Stomach smooth muscle (tissue), 2 donors: Measurements from ENCODE around the gene ZNF581.

Experiments
- H3K27ac ChIP-seq: one replicate; pipeline ENCODE4 v1.7.0; 2013; ENCODE audit warnings: mild to moderate bottlenecking, low read length, inconsistent platforms
- H3K27me3 ChIP-seq, 2 donors: one replicate each; pipeline ENCODE4 v1.7.0; 2013; ENCODE audit warnings: low read length in 2 of 2; ENCODE audit not compliant: insufficient read depth in 2 of 2, control insufficient read depth in 1 of 2
- H3K36me3 ChIP-seq, 2 donors: one replicate each; pipeline ENCODE4 v1.7.0; 2013; ENCODE audit warnings: low read length in 2 of 2; ENCODE audit not compliant: control insufficient read depth in 2 of 2, insufficient read depth in 2 of 2
- H3K4me1 ChIP-seq: one replicate; pipeline ENCODE4 v1.7.0; 2013; ENCODE audit warnings: low read length; ENCODE audit not compliant: control insufficient read depth, insufficient read depth
- H3K4me3 ChIP-seq, 2 donors: one replicate each; pipeline ENCODE4 v1.7.0; 2013; ENCODE audit warnings: low read length in 2 of 2
- H3K9ac ChIP-seq, 2 donors: one replicate each; pipeline ENCODE4 v1.7.0; 2013; ENCODE audit warnings: low read length in 2 of 2, mild to moderate bottlenecking in 1 of 2
- H3K9me3 ChIP-seq, 2 donors: one replicate each; pipeline ENCODE4 v1.7.0; 2013; ENCODE audit warnings: low read length in 2 of 2; ENCODE audit not compliant: control insufficient read depth in 2 of 2
- donor health status: healthy.
- donor health status: Pancreatic carcinoma.

Gene ZNF581

GRCh38 chr19:55643003-55643886, at the start of gene ZNF581:
Gene ZNF581, plus strand, starts transcription at chr19:55643649. Its CDS starts 923 bp downstream, at chr19:55644572.
- peak within 1 kb of the TSS; percentile 88 for H3K27ac ChIP-seq
- H3K4me3 ChIP-seq = peak within 1 kb of the TSS; percentile 81 to 93
- H3K4me1 ChIP-seq = peaks cover 57% of the 10 kb centered on the region
- H3K27me3 ChIP-seq = no peaks in the 10 kb centered on the region
- H3K9me3 ChIP-seq = no peaks in the 10 kb centered on the region
- peaks cover 6 to 8% of the 10 kb centered on the region in 2 donors for H3K36me3 ChIP-seq
- peak within 1 kb of the TSS; percentile 79 to 80 for H3K9ac ChIP-seq

- no peak overlapping the region for H3K4me3 ChIP-seq
- H3K27ac ChIP-seq = no peak overlapping the region
- peaks cover 9 to 16% of the 10 kb centered on the region in 2 donors for H3K36me3 ChIP-seq
- H3K9ac ChIP-seq = no peak overlapping the region
- peaks cover 0 to 3% of the 10 kb centered on the region in 2 donors for H3K27me3 ChIP-seq
- no peaks in the 10 kb centered on the region for H3K9me3 ChIP-seq
- no peaks in the 10 kb centered on the region for H3K4me1 ChIP-seq
Observed at GRCh38 chr19:55594996-55595545, 48.4 kb upstream of the ZNF581 start.

GRCh38 chr19:55596304-55596703, 47.1 kb upstream of the ZNF581 start:
- H3K27me3 ChIP-seq = no peaks in the 10 kb centered on the region
- H3K27ac ChIP-seq = no peak overlapping the region
- H3K9ac ChIP-seq = no peak overlapping the region
- no peaks in the 10 kb centered on the region for H3K9me3 ChIP-seq
- H3K36me3 ChIP-seq = peaks cover 9 to 16% of the 10 kb centered on the region in 2 donors
- no peak overlapping the region for H3K4me3 ChIP-seq
- H3K4me1 ChIP-seq = peaks cover 7% of the 10 kb centered on the region

- Histone ChIP-seq H3K4me1 (peaks cover 11% of the 10 kb centered on the region), H3K27ac (no peak overlapping the region), H3K4me3 (no peak overlapping the region), H3K36me3 (peaks cover 9 to 16% of the 10 kb centered on the region in 2 donors), H3K9me3 (no peaks in the 10 kb centered on the region), H3K9ac (no peak overlapping the region), H3K27me3 (no peaks in the 10 kb centered on the region)
Observed at GRCh38 chr19:55597501-55597921, 45.9 kb upstream of the ZNF581 start.

- H3K27me3 ChIP-seq = no peaks in the 10 kb centered on the region
- H3K27ac ChIP-seq = no peak overlapping the region
- no peak overlapping the region for H3K9ac ChIP-seq
- no peaks in the 10 kb centered on the region for H3K9me3 ChIP-seq
- peaks cover 11% of the 10 kb centered on the region for H3K4me1 ChIP-seq
- H3K36me3 ChIP-seq = peaks cover 9 to 16% of the 10 kb centered on the region in 2 donors
- H3K4me3 ChIP-seq = peak overlapping the region in 1 of 2 donors; percentile 96
Observed at GRCh38 chr19:55598034-55598433, 45.4 kb upstream of the ZNF581 start.

GRCh38 chr19:55598719-55599467, 44.6 kb upstream of the ZNF581 start:
- H3K4me3 ChIP-seq = peak overlapping the region; percentile 49 to 96
- peak overlapping the region; percentile 97 for H3K27ac ChIP-seq
- H3K9me3 ChIP-seq = no peaks in the 10 kb centered on the region
- H3K36me3 ChIP-seq = peaks cover 9 to 16% of the 10 kb centered on the region in 2 donors
- H3K9ac ChIP-seq = peak overlapping the region; percentile 79 to 96
- peaks cover 11% of the 10 kb centered on the region for H3K4me1 ChIP-seq
- H3K27me3 ChIP-seq = no peaks in the 10 kb centered on the region

- Histone ChIP-seq H3K4me3 (peak within 1 kb of the TSS; percentile 96), H3K36me3 (peaks cover 9 to 16% of the 10 kb centered on the region in 2 donors), H3K4me1 (peaks cover 13% of the 10 kb centered on the region), H3K9ac (peak within 1 kb of the TSS; percentile 96), H3K9me3 (no peaks in the 10 kb centered on the region), H3K27me3 (no peaks in the 10 kb centered on the region), H3K27ac (peak within 1 kb of the TSS; percentile 97)
Observed at GRCh38 chr19:55599468-55599841, 44.0 kb upstream of the ZNF581 start, which contains the start of gene FIZ1. Gene FIZ1, minus strand, starts transcription at chr19:55599517. Its CDS starts 1,652 bp downstream, at chr19:55597865.

- peak within 1 kb of the TSS; percentile 96 for H3K4me3 ChIP-seq
- H3K36me3 ChIP-seq = peaks cover 9 to 12% of the 10 kb centered on the region in 2 donors
- no peaks in the 10 kb centered on the region for H3K9me3 ChIP-seq
- no peaks in the 10 kb centered on the region for H3K27me3 ChIP-seq
- peak within 1 kb of the TSS; percentile 97 for H3K27ac ChIP-seq
- peak within 1 kb of the TSS; percentile 96 for H3K9ac ChIP-seq
- H3K4me1 ChIP-seq = peaks cover 18% of the 10 kb centered on the region
Observed at GRCh38 chr19:55599842-55600661, 43.4 kb upstream of the ZNF581 start, which contains the start of gene ZNF524. Gene ZNF524, plus strand, starts transcription at chr19:55600288. Its CDS starts 1,825 bp downstream, at chr19:55602113.

GRCh38 chr19:55600662-55601028, 42.8 kb upstream of the ZNF581 start:
- Histone ChIP-seq H3K4me1 (peaks cover 20% of the 10 kb centered on the region), H3K27ac (peak overlapping the region; percentile 97), H3K4me3 (peak overlapping the region; percentile 96), H3K36me3 (peaks cover 6 to 7% of the 10 kb centered on the region in 2 donors), H3K27me3 (no peaks in the 10 kb centered on the region), H3K9me3 (no peaks in the 10 kb centered on the region), H3K9ac (peak overlapping the region; percentile 72 to 76)

- no peaks in the 10 kb centered on the region for H3K27me3 ChIP-seq
- H3K9ac ChIP-seq = peak overlapping the region; percentile 72 to 76
- H3K36me3 ChIP-seq = peaks cover 3 to 5% of the 10 kb centered on the region in 2 donors
- no peaks in the 10 kb centered on the region for H3K9me3 ChIP-seq
- peak overlapping the region; percentile 97 for H3K27ac ChIP-seq
- peak overlapping the region; percentile 96 for H3K4me3 ChIP-seq
- H3K4me1 ChIP-seq = peaks cover 23% of the 10 kb centered on the region
Observed at GRCh38 chr19:55601084-55601483, 42.4 kb upstream of the ZNF581 start.
